Measurements from ENCODE around the gene ANO2. TPM values are rescaled to one million over a fixed set of nuclear protein-coding genes. Genes with fewer than 3 reads are reported as not detected.

The ANO2 gene
- total RNA-seq, 1 experiment from 2014 or later = 0.68 TPM

DNA sequence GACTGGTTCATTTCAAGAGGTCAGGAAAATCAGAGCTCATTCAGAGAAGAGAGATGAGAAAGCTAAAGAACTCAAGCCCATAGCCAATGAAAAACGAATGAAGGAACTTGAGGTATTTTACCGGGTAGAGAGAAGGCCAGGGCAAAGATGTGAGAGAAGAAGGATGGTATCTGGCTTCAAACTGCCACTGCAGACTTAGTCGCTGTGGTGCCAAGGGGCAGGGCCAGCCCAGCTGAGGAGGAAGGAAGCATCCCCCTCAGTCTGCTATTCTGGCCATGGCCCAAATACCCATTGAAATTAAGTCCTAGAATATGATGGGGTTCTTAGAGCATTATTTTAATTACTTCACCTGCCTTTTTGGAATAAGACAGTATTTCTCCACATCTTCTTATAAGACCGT, 69.2 kb downstream of the ANO2 start:
- Mint-ChIP-seq H3K4me3 (ENCODE audit: unreplicated experiment) (no peak overlapping the region), H3K27me3 (ENCODE audit: insufficient read depth, unreplicated experiment) (peaks cover 17% of the 10 kb centered on the region), H3K36me3 (ENCODE audit: insufficient read depth, unreplicated experiment) (no peaks in the 10 kb centered on the region), H3K9me3 (ENCODE audit: unreplicated experiment) (no peaks in the 10 kb centered on the region), H3K4me1 (ENCODE audit: low read depth, unreplicated experiment) (no peaks in the 10 kb centered on the region), H3K27ac (ENCODE audit: unreplicated experiment) (no peak overlapping the region)
- Histone ChIP-seq H3K4me3 (ENCODE audit: low read depth, low read length) (no peak overlapping the region), H3K4me1 (no peaks in the 10 kb centered on the region), H3K9me3 (no peaks in the 10 kb centered on the region), H3K36me3 (ENCODE audit: control insufficient read depth, insufficient read depth, low read length) (no peaks in the 10 kb centered on the region), H3K27me3 (replicated peaks; ENCODE audit: control insufficient read depth, insufficient read depth, low read length) (peaks cover 3% of the 10 kb centered on the region; the same call in 1 of the 2 replicates)
- intact Hi-C loops (cut with micrococcal nuclease; ENCODE audit: unreplicated experiment) = no loop called here
- ChIA-PET POLR2A (no interaction called here), CTCF (interaction anchor here (0.5 kb wide), 1 partner anchor 269 kb away, joined by 3 read pairs; no protein-coding TSS in a partner anchor)
- no peak for DNase-seq
- TF ChIP-seq CTCF (IDR thresholded peaks at IDR 0.05; ENCODE audit: insufficient read depth in 1 of 2, low read depth in 1 of 2, low read length in 1 of 2, severe bottlenecking in 1 of 2, unreplicated experiment in 1 of 2) = no peak
- no TSS peak for BruUV-seq (replicated peaks)

DNA sequence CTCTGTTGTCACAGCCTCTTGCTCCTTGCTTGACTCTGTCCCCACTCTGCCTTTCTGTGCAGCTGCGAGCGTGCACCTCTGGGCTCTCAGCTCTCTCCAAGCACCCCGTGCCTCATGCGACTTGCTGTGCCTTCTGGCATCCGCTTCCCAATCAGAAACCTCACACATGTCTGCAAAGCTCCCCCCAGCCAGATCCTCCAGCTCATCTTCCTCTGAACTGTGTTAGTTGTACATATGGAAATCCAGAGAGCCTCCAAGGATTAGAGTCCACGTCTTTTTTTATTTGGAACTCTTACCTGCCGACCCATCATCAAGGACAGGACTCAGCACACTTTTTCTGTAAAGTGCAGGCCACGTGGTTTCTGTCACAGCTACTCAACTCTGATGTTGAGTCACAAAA, 70.5 kb downstream of the ANO2 start:
- no peak for DNase-seq
- intact Hi-C loops (cut with micrococcal nuclease; ENCODE audit: unreplicated experiment) = no loop called here
- H3K4me1 Mint-ChIP-seq (ENCODE audit: low read depth, unreplicated experiment) = no peaks in the 10 kb centered on the region
- Histone ChIP-seq H3K36me3 (ENCODE audit: control insufficient read depth, insufficient read depth, low read length) (no peaks in the 10 kb centered on the region), H3K4me3 (ENCODE audit: low read depth, low read length) (no peak overlapping the region), H3K4me1 (no peaks in the 10 kb centered on the region), H3K9me3 (no peaks in the 10 kb centered on the region), H3K27me3 (replicated peaks; ENCODE audit: control insufficient read depth, insufficient read depth, low read length) (peaks cover 2% of the 10 kb centered on the region)
- H3K27me3 Mint-ChIP-seq (ENCODE audit: insufficient read depth, unreplicated experiment) = peaks cover 17% of the 10 kb centered on the region
- no peak overlapping the region for H3K27ac Mint-ChIP-seq (ENCODE audit: unreplicated experiment)
- no peak overlapping the region for H3K4me3 Mint-ChIP-seq (ENCODE audit: unreplicated experiment)
- ChIA-PET POLR2A (no interaction called here), CTCF (interaction anchor here (0.7 to 1.2 kb wide), 4 partner anchors 24 to 618 kb away, joined by 3 to 5 read pairs (median 3); no protein-coding TSS in a partner anchor)
- no TSS peak for BruUV-seq (replicated peaks)
- H3K9me3 Mint-ChIP-seq (ENCODE audit: unreplicated experiment) = no peaks in the 10 kb centered on the region
- TF ChIP-seq CTCF (IDR thresholded peaks at IDR 0.05; ENCODE audit: insufficient read depth in 1 of 2, low read depth in 1 of 2, low read length in 1 of 2, severe bottlenecking in 1 of 2, unreplicated experiment in 1 of 2) = no peak
- no peaks in the 10 kb centered on the region for H3K36me3 Mint-ChIP-seq (ENCODE audit: insufficient read depth, unreplicated experiment)

- H3K9me3 ChIP-seq = no peaks in the 10 kb centered on the region
- H3K27me3 Mint-ChIP-seq (ENCODE audit: insufficient read depth, unreplicated experiment) = peaks cover 25% of the 10 kb centered on the region
- H3K4me3 Mint-ChIP-seq (ENCODE audit: unreplicated experiment) = no peak overlapping the region
- peaks cover 2% of the 10 kb centered on the region for H3K27me3 ChIP-seq (replicated peaks; ENCODE audit: control insufficient read depth, insufficient read depth, low read length)
- H3K36me3 ChIP-seq (ENCODE audit: control insufficient read depth, insufficient read depth, low read length) = no peaks in the 10 kb centered on the region
- no peaks in the 10 kb centered on the region for H3K4me1 Mint-ChIP-seq (ENCODE audit: low read depth, unreplicated experiment)
- no peaks in the 10 kb centered on the region for H3K4me1 ChIP-seq
- H3K4me3 ChIP-seq (ENCODE audit: low read depth, low read length) = no peak overlapping the region
- ChIA-PET CTCF (interaction anchor here (0.7 to 1.2 kb wide), 3 partner anchors 25 to 702 kb away, joined by 3 to 5 read pairs (median 3); no protein-coding TSS in a partner anchor), POLR2A (no interaction called here)
- intact Hi-C loops (cut with micrococcal nuclease; ENCODE audit: unreplicated experiment) = loop anchor here (2.0 kb wide), 2 partner anchors 71 to 445 kb away; no protein-coding TSS in a partner anchor
- DNase-seq = no peak
- no TSS peak for BruUV-seq (replicated peaks)
- H3K36me3 Mint-ChIP-seq (ENCODE audit: insufficient read depth, unreplicated experiment) = no peaks in the 10 kb centered on the region
- H3K27ac Mint-ChIP-seq (ENCODE audit: unreplicated experiment) = no peak overlapping the region
- H3K9me3 Mint-ChIP-seq (ENCODE audit: unreplicated experiment) = no peaks in the 10 kb centered on the region
- no peak for TF ChIP-seq CTCF (IDR thresholded peaks at IDR 0.05; ENCODE audit: insufficient read depth in 1 of 2, low read depth in 1 of 2, low read length in 1 of 2, severe bottlenecking in 1 of 2, unreplicated experiment in 1 of 2)
Measured at GRCh38 chr12:5873281-5873919, 71.7 kb downstream of the ANO2 start.
